NT2/D1 (cell line): ENCODE data around the gene TFCP2L1.
"Not testable (repeated sequence)": the region's sequence is repeated elsewhere in the genome, so short reads cannot be mapped to it uniquely, and the experiment has no call there.

Source experiments
- DNase-seq: peaks from one replicate; pipeline ENCODE4 v3.0.0-alpha.2; 2011; ENCODE audit warnings: low read depth, low spot score
- H3K27me3 ChIP-seq: 2 replicates; pipeline ENCODE4 v1.6.0; 2011; ENCODE audit warnings: mild to moderate bottlenecking; ENCODE audit not compliant: insufficient read length, insufficient read depth
- H3K36me3 ChIP-seq: 2 replicates; pipeline ENCODE4 v1.6.1; 2011; ENCODE audit warnings: mild to moderate bottlenecking, low read length, mixed read lengths; ENCODE audit not compliant: insufficient read depth, insufficient read length
- H3K4me1 ChIP-seq: 2 replicates; pipeline ENCODE4 v1.5.1; 2011; ENCODE audit not compliant: insufficient read depth, insufficient read length
- H3K4me3 ChIP-seq: 2 replicates; pipeline ENCODE4 v1.5.1; 2011; ENCODE audit warnings: low read depth; ENCODE audit not compliant: insufficient read length
- H3K9ac ChIP-seq: 2 replicates; pipeline ENCODE4 v1.6.0; 2011; ENCODE audit warnings: low read depth; ENCODE audit not compliant: insufficient read length
- H3K9me3 ChIP-seq: 2 replicates; pipeline ENCODE4 v1.5.1; 2011; ENCODE audit warnings: mild to moderate bottlenecking, low read length; ENCODE audit not compliant: insufficient read depth
- SUZ12 ChIP-seq: IDR thresholded peaks from 2 replicates; pipeline ENCODE4 v1.6.1; 2011; ENCODE audit not compliant: insufficient read length, insufficient read depth; ENCODE audit errors: extremely low read depth
- YY1 ChIP-seq: IDR thresholded peaks from 2 replicates; pipeline ENCODE4 v1.6.1; 2011; ENCODE audit not compliant: insufficient read length, insufficient read depth
- ZNF274 ChIP-seq: IDR thresholded peaks from 2 replicates; pipeline ENCODE4 v1.6.1; 2011; ENCODE audit warnings: mild to moderate bottlenecking, low read depth, low read length

TFCP2L1 gene

DNA sequence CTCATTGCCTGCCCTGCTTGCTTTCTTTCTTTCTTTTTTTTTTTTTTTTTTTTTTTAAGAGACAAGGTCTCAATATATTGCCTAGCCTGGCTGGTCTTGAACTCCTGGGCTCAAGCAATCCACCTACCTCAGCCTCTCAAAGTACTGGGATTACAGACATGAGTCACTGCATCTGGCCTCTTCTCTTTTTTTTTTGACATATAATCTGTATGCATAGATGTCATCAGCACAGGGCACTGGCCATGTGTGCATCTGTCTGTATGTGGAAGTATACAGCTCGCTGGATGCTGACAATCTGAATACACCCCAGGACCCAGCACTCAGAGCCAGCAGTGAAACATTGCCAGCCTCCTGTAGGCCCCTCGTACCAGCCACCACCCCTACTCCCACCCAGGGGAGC is 49.5 kb downstream of the TFCP2L1 start:
- no peak for DNase-seq
- Histone ChIP-seq H3K9ac (no peak overlapping the region), H3K9me3 (no peaks in the 10 kb centered on the region), H3K36me3 (peaks cover 7% of the 10 kb centered on the region), H3K4me1 (peaks cover 3% of the 10 kb centered on the region), H3K4me3 (no peak overlapping the region), H3K27me3 (no peaks in the 10 kb centered on the region)
- TF ChIP-seq ZNF274 (no peak), SUZ12 (no peak), YY1 (no peak)

DNA sequence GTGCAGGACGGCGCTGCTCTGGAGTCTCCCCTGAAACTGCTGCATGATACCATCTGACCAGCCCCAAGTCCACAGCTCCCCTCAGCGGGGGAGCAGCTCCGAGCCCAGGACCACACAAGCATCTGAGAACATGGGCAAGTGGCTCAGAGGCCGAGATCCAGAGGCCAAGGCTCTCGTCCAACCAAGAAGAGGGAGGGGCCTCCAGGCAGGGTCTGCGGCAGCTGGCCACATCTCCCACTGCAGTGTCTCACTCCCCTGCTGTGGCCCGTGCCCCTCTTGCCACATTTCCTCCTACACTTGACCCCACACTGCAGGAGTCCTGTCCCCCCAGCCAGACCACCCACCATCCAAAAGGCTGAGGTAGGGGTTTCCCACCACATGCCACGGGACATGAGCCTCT is 50.2 kb downstream of the TFCP2L1 start:
- H3K4me1 ChIP-seq, result peaks cover 3% of the 10 kb centered on the region
- H3K27me3 ChIP-seq, result no peaks in the 10 kb centered on the region
- no peak for TF ChIP-seq SUZ12
- no peak for TF ChIP-seq YY1
- no peak for TF ChIP-seq ZNF274
- H3K4me3 ChIP-seq, result no peak overlapping the region
- DNase-seq, result no peak
- H3K9ac ChIP-seq, result no peak overlapping the region
- H3K9me3 ChIP-seq, result no peaks in the 10 kb centered on the region
- peaks cover 7% of the 10 kb centered on the region for H3K36me3 ChIP-seq

DNA sequence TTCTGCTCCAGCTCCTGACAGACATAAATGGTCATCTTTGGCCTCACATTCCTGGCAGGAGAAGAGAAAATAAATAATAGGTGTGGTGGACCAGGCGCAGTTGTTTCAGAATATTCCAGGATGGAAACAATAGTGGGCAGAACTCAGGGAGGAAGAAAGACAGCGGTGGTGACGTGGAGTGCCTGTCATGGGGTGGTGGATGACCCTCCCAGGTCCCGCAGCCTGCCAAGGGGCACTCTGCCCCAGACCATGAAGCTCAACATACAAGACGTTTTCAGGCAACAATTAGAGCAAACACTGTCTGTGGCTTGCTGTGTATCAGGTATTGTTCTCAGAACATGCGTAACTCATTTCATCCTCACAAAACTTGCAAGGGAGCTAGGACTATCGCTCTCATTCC is 50.9 kb downstream of the TFCP2L1 start:
- Histone ChIP-seq H3K27me3 (no peaks in the 10 kb centered on the region), H3K4me3 (no peak overlapping the region), H3K4me1 (peaks cover 3% of the 10 kb centered on the region), H3K9me3 (no peaks in the 10 kb centered on the region), H3K9ac (no peak overlapping the region), H3K36me3 (peaks cover 7% of the 10 kb centered on the region)
- TF ChIP-seq ZNF274 (no peak), YY1 (no peak), SUZ12 (no peak)
- DNase-seq, result no peak

DNA sequence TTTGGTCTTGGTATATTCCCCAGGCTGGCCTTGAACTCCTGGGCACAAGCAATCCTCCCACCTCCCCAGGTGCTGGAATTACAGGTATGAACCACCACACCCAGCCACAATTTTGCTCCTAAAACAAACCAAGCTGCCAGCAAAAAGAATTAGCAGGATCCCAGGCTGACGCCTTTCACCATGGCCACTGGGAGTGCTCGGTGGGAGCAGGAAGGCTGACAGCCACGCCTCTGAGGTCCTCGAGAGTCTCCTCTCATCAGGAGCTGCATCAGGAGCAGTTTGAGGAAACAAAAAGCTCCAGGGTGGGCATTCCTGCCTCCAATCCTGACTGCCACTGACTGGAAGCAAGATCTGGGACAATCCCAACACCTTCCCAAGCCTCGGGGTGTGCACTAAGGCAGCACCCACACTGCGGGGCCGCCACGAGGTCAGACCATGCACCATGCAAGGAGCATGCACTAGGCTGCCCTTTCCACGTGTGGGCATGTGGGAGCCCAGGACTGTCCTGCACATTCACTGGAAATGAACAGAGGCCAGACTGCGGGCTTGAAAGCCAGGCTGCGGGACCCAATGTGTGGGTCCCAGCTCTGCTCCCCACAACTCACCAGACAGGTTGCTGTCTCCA is 51.4 kb downstream of the TFCP2L1 start:
- Histone ChIP-seq H3K36me3 (peaks cover 7% of the 10 kb centered on the region), H3K4me1 (peaks cover 3% of the 10 kb centered on the region), H3K27me3 (no peaks in the 10 kb centered on the region), H3K9ac (no peak overlapping the region), H3K4me3 (no peak overlapping the region), H3K9me3 (no peaks in the 10 kb centered on the region)
- DNase-seq, result no peak
- TF ChIP-seq SUZ12 (no peak), YY1 (no peak), ZNF274 (no peak)

DNA sequence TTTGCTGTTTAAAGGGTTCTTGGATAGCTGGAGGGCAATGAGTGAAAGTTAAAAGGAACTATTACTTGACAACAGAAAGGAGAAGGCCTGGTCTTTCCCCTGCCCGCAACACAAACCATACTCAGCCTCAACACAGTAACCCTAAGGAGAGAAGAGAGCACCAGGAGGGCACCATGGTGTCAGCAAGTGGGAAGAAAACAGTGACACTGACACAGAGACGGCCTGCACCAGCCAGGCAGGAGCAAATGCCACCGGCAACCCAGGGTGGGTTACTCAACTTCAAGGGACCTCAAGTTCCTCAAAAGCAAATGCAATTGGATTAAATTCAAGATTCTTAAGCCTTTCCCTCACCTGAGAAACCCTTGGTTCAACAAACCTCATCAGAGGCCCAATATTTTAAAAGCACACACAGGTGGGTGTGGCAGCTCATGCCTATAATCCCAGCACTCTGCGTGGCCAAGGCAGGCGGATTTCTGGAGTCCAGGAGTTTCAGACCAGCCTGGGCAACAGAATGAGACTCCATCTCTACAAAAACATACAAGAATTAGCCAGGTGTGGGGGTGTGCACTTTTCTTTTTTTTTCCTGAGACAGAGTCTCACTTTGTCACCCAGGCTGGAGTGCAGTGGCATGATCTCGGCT is 52.3 kb downstream of the TFCP2L1 start:
- TF ChIP-seq YY1 (no peak), SUZ12 (no peak), ZNF274 (no peak)
- H3K36me3 ChIP-seq, result peaks cover 7% of the 10 kb centered on the region
- no peaks in the 10 kb centered on the region for H3K27me3 ChIP-seq
- H3K9me3 ChIP-seq, result no peaks in the 10 kb centered on the region
- H3K9ac ChIP-seq, result no peak overlapping the region
- no peak for DNase-seq
- H3K4me1 ChIP-seq, result peaks cover 3% of the 10 kb centered on the region
- H3K4me3 ChIP-seq, result no peak overlapping the region

DNA sequence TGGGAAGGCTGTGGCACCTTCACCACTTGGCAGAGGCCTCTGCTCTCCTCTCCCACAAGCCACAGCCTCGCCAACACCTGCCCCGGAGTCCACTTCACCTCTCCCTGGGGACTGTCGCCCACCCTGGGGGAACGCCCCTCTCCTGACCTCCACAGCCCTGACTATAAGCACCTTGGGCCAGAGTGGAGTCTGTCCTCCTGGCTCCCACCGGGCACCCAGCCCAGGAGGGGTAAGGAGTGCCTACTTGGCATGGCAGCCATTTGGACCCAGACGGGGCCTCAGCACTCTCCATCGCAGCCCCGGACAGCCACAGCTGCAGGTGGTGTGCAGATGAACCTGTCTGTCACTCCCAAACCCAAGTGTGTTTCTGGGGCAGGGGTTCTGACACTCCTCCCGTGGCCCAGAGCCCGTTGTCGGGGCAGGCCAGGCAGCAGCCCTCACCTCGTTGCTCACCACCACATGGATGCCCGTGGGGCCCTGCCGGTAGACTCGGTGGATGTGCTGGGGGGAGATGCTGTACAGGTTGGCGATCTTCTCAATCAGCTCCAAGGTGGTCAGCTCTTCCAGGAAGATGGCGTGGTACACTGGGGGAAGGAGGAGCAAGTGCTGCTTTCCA is 53.5 kb downstream of the TFCP2L1 start:
- Histone ChIP-seq H3K36me3 (peaks cover 3% of the 10 kb centered on the region), H3K9ac (no peak overlapping the region), H3K4me3 (no peak overlapping the region), H3K27me3 (no peaks in the 10 kb centered on the region), H3K9me3 (no peaks in the 10 kb centered on the region), H3K4me1 (no peaks in the 10 kb centered on the region)
- TF ChIP-seq SUZ12 (no peak), YY1 (no peak), ZNF274 (no peak)
- DNase-seq, result no peak

DNA sequence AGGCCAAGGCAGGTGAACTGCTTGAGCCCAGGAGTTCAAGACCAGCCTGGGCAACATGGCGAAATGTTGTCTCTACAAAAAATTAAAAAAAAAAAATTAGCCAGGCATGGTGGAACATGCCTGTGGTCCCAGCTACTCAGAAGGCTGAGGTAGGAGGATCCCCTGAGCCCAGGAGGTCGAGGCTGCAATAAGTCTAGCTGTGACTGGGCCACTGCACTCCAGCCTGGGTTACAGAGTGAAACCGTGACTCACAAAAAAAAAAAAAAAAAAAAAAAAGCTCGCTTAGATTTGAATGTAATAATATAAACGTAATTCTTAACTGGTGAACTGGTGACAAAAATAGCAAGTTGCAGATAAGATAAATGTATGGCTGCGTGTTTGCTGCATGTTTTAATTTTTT is 56.5 kb downstream of the TFCP2L1 start:
- Histone ChIP-seq H3K4me3 (no peak overlapping the region), H3K9me3 (no peaks in the 10 kb centered on the region), H3K9ac (no peak overlapping the region), H3K27me3 (no peaks in the 10 kb centered on the region), H3K36me3 (peaks cover 8% of the 10 kb centered on the region), H3K4me1 (no peaks in the 10 kb centered on the region)
- no peak for DNase-seq
- TF ChIP-seq ZNF274 (no peak), SUZ12 (no peak), YY1 (no peak)

DNA sequence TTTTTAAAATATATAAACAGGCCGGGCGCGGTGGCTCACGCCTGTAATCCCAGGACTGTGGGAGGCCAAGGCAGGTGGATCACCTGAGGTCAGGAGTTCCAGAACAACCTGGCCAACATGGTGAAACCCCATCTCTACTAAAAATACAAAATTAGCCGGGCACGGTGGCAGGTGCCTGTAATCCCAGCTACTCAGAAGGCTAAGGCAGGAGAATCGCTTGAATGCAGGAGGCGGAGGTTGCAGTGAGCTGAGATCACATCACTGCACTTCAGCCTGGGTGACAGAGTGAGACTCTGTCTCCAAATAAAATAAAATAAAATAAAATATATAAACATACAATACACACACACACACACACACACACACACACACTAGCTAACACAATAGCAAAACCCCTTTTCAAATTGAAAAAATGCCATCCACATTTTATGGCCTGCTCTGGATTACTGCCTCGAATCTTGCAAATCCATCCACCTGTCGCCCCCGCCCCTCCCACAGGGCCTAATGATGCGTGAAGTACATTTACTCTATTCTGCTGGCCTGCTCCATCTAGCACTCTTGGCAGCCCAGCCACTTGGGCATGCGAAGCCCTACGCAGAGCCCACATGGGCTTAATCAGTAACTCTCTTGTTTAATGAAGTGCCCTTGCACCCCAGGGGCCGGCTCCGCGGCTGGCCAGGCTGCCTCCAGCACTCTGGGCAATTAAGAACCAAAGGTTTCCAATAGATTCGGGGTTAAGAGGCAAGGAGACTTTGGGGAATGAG is 57.4 kb downstream of the TFCP2L1 start:
- not testable (repeated sequence) for H3K27me3 ChIP-seq, H3K4me3 ChIP-seq, H3K4me1 ChIP-seq, H3K36me3 ChIP-seq, DNase-seq, H3K9me3 ChIP-seq
- peak overlapping the region; percentile 39 for H3K9ac ChIP-seq

DNA sequence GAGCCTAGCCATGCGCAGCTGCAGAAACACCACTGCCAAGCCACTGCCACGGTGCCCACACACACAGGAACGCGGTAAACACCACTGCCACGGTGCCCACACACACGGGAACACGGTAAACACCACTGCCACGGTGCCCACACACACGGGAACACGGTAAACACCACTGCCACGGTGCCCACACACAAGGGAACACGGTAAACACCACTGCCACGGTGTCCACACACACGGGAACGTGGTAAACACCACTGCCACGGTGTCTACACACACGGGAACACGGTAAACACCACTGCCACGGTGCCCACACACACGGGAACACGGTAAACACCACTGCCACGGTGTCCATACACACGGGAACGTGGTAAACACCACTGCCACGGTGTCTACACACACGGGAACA is 59.3 kb downstream of the TFCP2L1 start:
- not testable (repeated sequence) for H3K9me3 ChIP-seq, H3K36me3 ChIP-seq, H3K4me3 ChIP-seq, DNase-seq, H3K9ac ChIP-seq, H3K4me1 ChIP-seq, H3K27me3 ChIP-seq
